H9 (cell line): Measurements from ENCODE around the gene NEK11. TPM values are rescaled to one million over a fixed set of nuclear protein-coding genes. Genes with fewer than 3 reads are reported as not detected.

ENCODE experiments used
- DNase-seq: peaks from one replicate; pipeline ENCODE4 v3.0.0-alpha.2; 2017
- H2AFZ ChIP-seq: one replicate; pipeline ENCODE4 v1.6.1; 2013; ENCODE audit warnings: mild to moderate bottlenecking, low read length, control low read depth, moderate library complexity
- H2AK5ac ChIP-seq: 2 replicates; pipeline ENCODE4 v1.6.1; 2013; ENCODE audit warnings: low read length, control low read depth, mixed read lengths; ENCODE audit not compliant: insufficient read length
- H2BK120ac ChIP-seq: one replicate; pipeline ENCODE4 v1.6.1; 2013; ENCODE audit warnings: low read depth, mild to moderate bottlenecking, low read length, control low read depth, inconsistent platforms; ENCODE audit not compliant: poor library complexity, severe bottlenecking
- H2BK12ac ChIP-seq: 2 replicates; pipeline ENCODE4 v1.6.1; 2013; ENCODE audit warnings: low read length, control low read depth, mixed read lengths, low read depth; ENCODE audit not compliant: insufficient read length
- H2BK15ac ChIP-seq: 2 replicates; pipeline ENCODE4 v1.6.1; 2013; ENCODE audit warnings: low read depth, low read length, control low read depth
- H2BK20ac ChIP-seq: one replicate; pipeline ENCODE4 v1.6.1; 2013; ENCODE audit warnings: low read depth, mild to moderate bottlenecking, low read length, control low read depth, inconsistent platforms; ENCODE audit not compliant: poor library complexity, severe bottlenecking
- H2BK5ac ChIP-seq: 2 replicates; pipeline ENCODE4 v1.6.1; 2013; ENCODE audit warnings: low read length, control low read depth, mixed read lengths; ENCODE audit not compliant: insufficient read length
- H3K14ac ChIP-seq: 2 replicates; pipeline ENCODE4 v1.6.1; 2013; ENCODE audit warnings: low read length, control low read depth; ENCODE audit not compliant: insufficient read depth
- H3K18ac ChIP-seq: 2 replicates; pipeline ENCODE4 v1.6.1; 2013; ENCODE audit warnings: low read depth, mild to moderate bottlenecking, mixed read lengths, low read length, control low read depth; ENCODE audit not compliant: insufficient read length
- H3K23ac ChIP-seq: 2 replicates; pipeline ENCODE4 v1.6.1; 2013; ENCODE audit warnings: low read length, control low read depth, mixed read lengths, low read depth; ENCODE audit not compliant: insufficient read length
- H3K23me2 ChIP-seq: 2 replicates; pipeline ENCODE4 v1.6.1; 2013; ENCODE audit warnings: low read depth, mild to moderate bottlenecking, mixed read lengths, low read length, control low read depth; ENCODE audit not compliant: insufficient read length, poor library complexity, severe bottlenecking
- H3K27ac ChIP-seq: 2 replicates; pipeline ENCODE4 v1.5.1; 2013; ENCODE audit warnings: low read length, control low read depth, mixed read lengths, low read depth; ENCODE audit not compliant: insufficient read length
- H3K27me3 ChIP-seq: 2 replicates; pipeline ENCODE4 v1.6.1; 2013; ENCODE audit warnings: low read length, control low read depth, inconsistent platforms; ENCODE audit not compliant: insufficient read depth
- H3K4ac ChIP-seq: 2 replicates; pipeline ENCODE4 v1.6.1; 2013; ENCODE audit warnings: low read depth, mild to moderate bottlenecking, control low read depth, inconsistent platforms, low read length, moderate library complexity
- H3K4me1 ChIP-seq: 2 replicates; pipeline ENCODE4 v1.6.1; 2013; ENCODE audit warnings: low read length, control low read depth, inconsistent platforms; ENCODE audit not compliant: insufficient read depth
- H3K4me2 ChIP-seq: 2 replicates; pipeline ENCODE4 v1.6.1; 2013; ENCODE audit warnings: low read length, control low read depth, mixed read lengths; ENCODE audit not compliant: insufficient read length, insufficient read depth
- H3K56ac ChIP-seq: 2 replicates; pipeline ENCODE4 v1.6.1; 2013; ENCODE audit warnings: low read depth, mild to moderate bottlenecking, mixed read lengths, low read length, control low read depth; ENCODE audit not compliant: insufficient read length
- H3K79me1 ChIP-seq: 2 replicates; pipeline ENCODE4 v1.6.1; 2013; ENCODE audit warnings: low read depth, mild to moderate bottlenecking, moderate library complexity, low read length, control low read depth, inconsistent platforms; ENCODE audit not compliant: insufficient read depth, poor library complexity, severe bottlenecking
- H3K79me2 ChIP-seq: 2 replicates; pipeline ENCODE4 v1.6.1; 2013; ENCODE audit warnings: low read length, control low read depth, inconsistent platforms; ENCODE audit not compliant: insufficient read depth
- H3K9ac ChIP-seq: 2 replicates; pipeline ENCODE4 v1.6.1; 2013; ENCODE audit warnings: low read length, control low read depth, mixed read lengths; ENCODE audit not compliant: insufficient read length; ENCODE audit errors: extremely low read depth
- H3K9me3 ChIP-seq: one replicate; pipeline ENCODE4 v1.6.1; 2013; ENCODE audit warnings: low read depth, low read length, inconsistent platforms; ENCODE audit not compliant: control insufficient read depth
- H3T11ph ChIP-seq: one replicate; pipeline ENCODE4 v1.6.1; 2013; ENCODE audit warnings: mild to moderate bottlenecking, low read length, control low read depth, inconsistent platforms
- H4K20me1 ChIP-seq: one replicate; pipeline ENCODE4 v1.6.1; 2013; ENCODE audit not compliant: control insufficient read depth, insufficient read length, insufficient read depth
- H4K5ac ChIP-seq: 2 replicates; pipeline ENCODE4 v1.6.1; 2013; ENCODE audit warnings: low read depth, mild to moderate bottlenecking, mixed read lengths, low read length, control low read depth; ENCODE audit not compliant: insufficient read length
- H4K8ac ChIP-seq: replicated peaks from 2 replicates; pipeline ENCODE4 v1.6.1; 2013; ENCODE audit warnings: low read length, control low read depth, mixed read lengths, low read depth; ENCODE audit not compliant: insufficient read length
- H4K91ac ChIP-seq: 2 replicates; pipeline ENCODE4 v1.6.1; 2013; ENCODE audit warnings: low read depth, mild to moderate bottlenecking, moderate library complexity, mixed read lengths, low read length, control low read depth; ENCODE audit not compliant: insufficient read length
- H3K27ac Mint-ChIP-seq, 3 experiments: 2 replicates in 2 of 3; 3 replicates in 1 of 3; pipeline ENCODE4 v1.8.0; 2020 to 2021; ENCODE audit warnings: mixed read lengths in 3 of 3, mild to moderate bottlenecking in 1 of 3, moderate library complexity in 1 of 3
- H3K27me3 Mint-ChIP-seq: 2 replicates; pipeline ENCODE4 v1.8.0; 2021; ENCODE audit warnings: low read depth, mild to moderate bottlenecking, moderate library complexity, mixed read lengths
- H3K36me3 Mint-ChIP-seq, 3 experiments: 2 replicates in 2 of 3; 3 replicates in 1 of 3; pipeline ENCODE4 v1.8.0; 2020 to 2021; ENCODE audit warnings: low read depth in 3 of 3, mixed read lengths in 3 of 3; ENCODE audit not compliant: insufficient read depth in 1 of 3
- H3K4me1 Mint-ChIP-seq, 2 experiments: 2 replicates each; pipeline ENCODE4 v1.8.0; 2020; ENCODE audit warnings: mixed read lengths in 2 of 2
- H3K4me3 Mint-ChIP-seq, 2 experiments: 2 replicates in 1 of 2; 3 replicates in 1 of 2; pipeline ENCODE4 v1.8.0; 2020 to 2021; ENCODE audit warnings: mild to moderate bottlenecking in 2 of 2, mixed read lengths in 2 of 2, moderate library complexity in 1 of 2
- H3K9me3 Mint-ChIP-seq, 2 experiments: 2 replicates in 1 of 2; 3 replicates in 1 of 2; pipeline ENCODE4 v1.8.0; 2020; ENCODE audit warnings: mild to moderate bottlenecking in 2 of 2, mixed read lengths in 2 of 2, moderate library complexity in 1 of 2
- CTCF ChIP-seq: fragments of 200-600 bp; sonication (generic); conservative IDR thresholded peaks from 3 replicates; pipeline ENCODE4 v1.8.0; 2021; ENCODE audit warnings: antibody characterized with exemption, mild to moderate bottlenecking
- WGBS: extraction: QIAGEN DNeasy Blood & Tissue Kit; methylation state at CpG from one replicate; pipeline ENCODE4 v1.1.7; 2013; ENCODE audit warnings: missing lambda C conversion rate, low lambda C conversion rate, mixed read lengths; ENCODE audit not compliant: insufficient read length; ENCODE audit errors: extremely low coverage; 5-methylcytosine and 5-hydroxymethylcytosine counted together
- total RNA-seq: library from RNA; stranded (reverse); gene quantifications from 2 replicates; pipeline ENCODE4 v1.2.1, GENCODE V29; 2021

The NEK11 gene
- total RNA-seq, 1 experiment from 2014 or later, result 2.5 TPM

- peak overlapping the region in 2 of 3 experiments; percentile 4 to 59; a peak in 1 of 7 replicates for H3K27ac Mint-ChIP-seq
Measured at GRCh38 chr3:131323792-131324191, 297.1 kb downstream of the NEK11 start.

More at GRCh38 chr3:131323792-131324191, 297.1 kb downstream of the NEK11 start:
- H2AK5ac ChIP-seq, result no peak overlapping the region
- H3K79me2 ChIP-seq, result no peaks in the 10 kb centered on the region
- WGBS, result no CpG with 5 or more reads among the region's 2 CpGs
- H2BK12ac ChIP-seq, result no peak overlapping the region
- no peak overlapping the region for H3K4ac ChIP-seq
- H3K27me3 ChIP-seq, result no peaks in the 10 kb centered on the region
- no peak overlapping the region for H3K23ac ChIP-seq
- no peak overlapping the region for H3K14ac ChIP-seq
- H3K4me1 Mint-ChIP-seq, result peaks cover 6 to 14% of the 10 kb centered on the region in 2 experiments; a peak in 3 of 4 replicates
- TF ChIP-seq CTCF, result no peak
- H3K27ac ChIP-seq, result no peak overlapping the region
- no peaks in the 10 kb centered on the region for H4K20me1 ChIP-seq
- no peak overlapping the region for H4K91ac ChIP-seq
- H3K27me3 Mint-ChIP-seq, result no peaks in the 10 kb centered on the region
- no peak overlapping the region for H2BK120ac ChIP-seq
- no peak overlapping the region for H3K56ac ChIP-seq
- no peak overlapping the region for H4K8ac ChIP-seq
- no peak overlapping the region for H2BK20ac ChIP-seq
- no peak overlapping the region for H4K5ac ChIP-seq
- no peaks in the 10 kb centered on the region; the same call in 1 of the 2 replicates for H3K4me1 ChIP-seq
- H2AFZ ChIP-seq, result no peak overlapping the region
- no peak overlapping the region for H3K4me2 ChIP-seq
- H3K9me3 ChIP-seq, result no peaks in the 10 kb centered on the region
- no peak overlapping the region for H3K9ac ChIP-seq
- H3T11ph ChIP-seq, result no peak overlapping the region
- no peaks in the 10 kb centered on the region for H3K79me1 ChIP-seq
- no peak overlapping the region for H2BK5ac ChIP-seq
- DNase-seq, result no peak
- no peak overlapping the region for H3K18ac ChIP-seq
- H3K36me3 Mint-ChIP-seq, result peaks cover 0 to 3% (median 0%) of the 10 kb centered on the region in 3 experiments; a peak in 1 of 7 replicates
- 0 out of 5 replicates have a peak, but pooled peaks cover 0 to 2% of the 10 kb centered on the region in 2 experiments for H3K9me3 Mint-ChIP-seq
- no peaks in the 10 kb centered on the region for H3K23me2 ChIP-seq
- no peak overlapping the region for H3K4me3 Mint-ChIP-seq
- H2BK15ac ChIP-seq, result no peak overlapping the region
